Measurements from ENCODE around the gene TUG1. TPM values are rescaled to one million over a fixed set of nuclear protein-coding genes. Genes with fewer than 3 reads are reported as not detected.

TUG1 gene
- total RNA-seq, 1 donor from 2014 or later: 112 TPM

DNA sequence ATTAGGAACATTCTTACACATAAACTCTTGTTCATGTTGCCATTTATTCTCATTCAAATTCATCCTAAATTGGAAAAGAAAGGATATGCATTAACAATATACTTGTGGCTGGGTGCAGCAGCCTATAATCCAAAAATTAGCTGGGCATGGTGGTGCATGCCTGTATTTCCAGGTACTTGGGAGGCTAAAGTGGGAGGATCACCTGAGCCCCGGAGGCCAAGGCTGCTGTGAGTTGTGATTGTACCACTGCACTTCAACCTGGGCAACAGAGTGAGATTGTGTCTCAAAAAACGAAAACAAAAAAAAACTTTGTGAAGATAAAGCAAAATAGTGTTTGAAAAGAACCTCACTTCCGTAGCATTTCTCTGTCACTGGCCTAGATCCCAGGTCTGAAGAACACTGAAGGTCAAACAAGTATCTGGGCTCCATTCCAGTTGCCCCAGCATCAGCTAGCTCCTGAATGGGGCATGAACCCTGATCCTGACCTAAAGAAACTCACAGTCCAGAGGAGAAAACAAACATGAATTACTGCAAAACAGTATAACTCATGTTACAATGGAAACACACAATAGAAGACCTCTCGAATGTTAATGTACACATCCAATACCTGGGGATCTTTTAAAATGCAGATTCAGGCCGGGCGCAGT, 32.2 kb downstream of the TUG1 start:
- Mint-ChIP-seq H3K36me3 (ENCODE audit: unreplicated experiment) (no peaks in the 10 kb centered on the region), H3K4me3 (ENCODE audit: unreplicated experiment) (no peak overlapping the region), H3K27me3 (ENCODE audit: unreplicated experiment) (no peaks in the 10 kb centered on the region), H3K27ac (ENCODE audit: unreplicated experiment) (no peak overlapping the region), H3K4me1 (ENCODE audit: low read depth, unreplicated experiment) (no peaks in the 10 kb centered on the region), H3K9me3 (ENCODE audit: unreplicated experiment) (peaks cover 2% of the 10 kb centered on the region)
- TF ChIP-seq, protein P1, sequence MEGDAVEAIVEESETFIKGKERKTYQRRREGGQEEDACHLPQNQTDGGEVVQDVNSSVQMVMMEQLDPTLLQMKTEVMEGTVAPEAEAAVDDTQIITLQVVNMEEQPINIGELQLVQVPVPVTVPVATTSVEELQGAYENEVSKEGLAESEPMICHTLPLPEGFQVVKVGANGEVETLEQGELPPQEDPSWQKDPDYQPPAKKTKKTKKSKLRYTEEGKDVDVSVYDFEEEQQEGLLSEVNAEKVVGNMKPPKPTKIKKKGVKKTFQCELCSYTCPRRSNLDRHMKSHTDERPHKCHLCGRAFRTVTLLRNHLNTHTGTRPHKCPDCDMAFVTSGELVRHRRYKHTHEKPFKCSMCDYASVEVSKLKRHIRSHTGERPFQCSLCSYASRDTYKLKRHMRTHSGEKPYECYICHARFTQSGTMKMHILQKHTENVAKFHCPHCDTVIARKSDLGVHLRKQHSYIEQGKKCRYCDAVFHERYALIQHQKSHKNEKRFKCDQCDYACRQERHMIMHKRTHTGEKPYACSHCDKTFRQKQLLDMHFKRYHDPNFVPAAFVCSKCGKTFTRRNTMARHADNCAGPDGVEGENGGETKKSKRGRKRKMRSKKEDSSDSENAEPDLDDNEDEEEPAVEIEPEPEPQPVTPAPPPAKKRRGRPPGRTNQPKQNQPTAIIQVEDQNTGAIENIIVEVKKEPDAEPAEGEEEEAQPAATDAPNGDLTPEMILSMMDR (IDR thresholded peaks at IDR 0.05; ENCODE audit: partially characterized antibody, unreplicated experiment): no peak
- DNase-seq: no peak

DNA sequence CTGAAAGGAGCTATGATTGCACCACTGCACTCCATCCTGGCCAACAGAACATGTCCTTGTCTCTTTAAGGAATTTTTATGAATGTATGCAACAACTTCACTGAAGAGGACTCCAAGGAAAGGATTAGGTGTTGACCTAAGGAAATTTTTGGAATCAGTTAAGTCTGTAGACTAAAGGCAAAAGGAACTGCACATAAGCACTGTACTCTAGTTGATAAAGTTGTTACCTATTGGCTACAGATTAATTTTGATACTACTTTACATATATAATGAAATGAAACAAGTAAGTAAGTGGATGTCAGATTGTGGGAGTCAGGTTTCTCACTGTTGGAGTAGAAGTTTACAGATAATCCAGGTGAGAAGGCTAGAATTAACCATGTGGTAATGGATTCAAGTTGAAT, 36.5 kb downstream of the TUG1 start:
- Mint-ChIP-seq H3K4me3 (ENCODE audit: unreplicated experiment) (no peak overlapping the region), H3K36me3 (ENCODE audit: unreplicated experiment) (no peaks in the 10 kb centered on the region)
- TF ChIP-seq, protein P1 (IDR thresholded peaks at IDR 0.05; ENCODE audit: partially characterized antibody, unreplicated experiment): no peak

DNA sequence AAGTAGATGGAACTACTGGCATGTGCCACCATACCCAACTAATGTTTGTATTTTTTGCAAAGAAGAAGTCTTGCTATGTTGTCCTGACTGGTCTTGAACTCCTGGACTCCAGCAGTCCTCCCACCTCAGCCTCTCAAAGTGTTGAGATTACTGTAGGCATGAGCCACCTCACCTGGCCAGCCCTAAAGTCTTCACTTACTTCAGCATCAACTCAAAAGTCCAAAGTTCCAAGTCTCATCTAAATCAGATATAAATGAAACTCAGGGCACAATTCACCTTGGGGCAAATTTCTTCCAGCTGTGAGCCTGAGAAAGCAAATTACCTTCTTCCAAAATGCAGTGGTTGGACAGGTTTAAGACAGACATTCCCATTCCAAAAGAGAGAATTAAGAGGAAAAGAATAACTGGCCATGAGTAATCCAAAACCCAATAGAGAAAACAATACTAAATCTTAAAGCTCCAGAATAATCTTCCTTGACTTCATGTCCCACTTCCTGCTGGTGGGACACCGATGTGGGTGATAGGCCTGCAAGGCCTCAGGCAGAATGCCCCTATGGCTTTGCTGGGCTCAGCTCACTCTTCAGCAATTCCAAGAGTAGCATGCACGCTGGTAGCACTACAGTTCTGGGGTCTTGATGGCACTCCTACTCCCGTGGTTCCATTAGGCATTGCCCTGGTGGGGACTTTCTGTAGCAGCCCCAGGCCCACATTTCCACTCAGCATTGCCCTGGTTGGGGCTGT, 50.3 kb downstream of the TUG1 start:
- H3K4me3 Mint-ChIP-seq (ENCODE audit: unreplicated experiment): no peak overlapping the region
- no peak for DNase-seq
- H3K9me3 Mint-ChIP-seq (ENCODE audit: unreplicated experiment): no peaks in the 10 kb centered on the region
- peaks cover 2% of the 10 kb centered on the region for H3K27me3 Mint-ChIP-seq (ENCODE audit: unreplicated experiment)
- TF ChIP-seq, protein P1 (IDR thresholded peaks at IDR 0.05; ENCODE audit: partially characterized antibody, unreplicated experiment): no peak
- no peaks in the 10 kb centered on the region for H3K4me1 Mint-ChIP-seq (ENCODE audit: low read depth, unreplicated experiment)
- no peaks in the 10 kb centered on the region for H3K36me3 Mint-ChIP-seq (ENCODE audit: unreplicated experiment)
- H3K27ac Mint-ChIP-seq (ENCODE audit: unreplicated experiment): no peak overlapping the region

More for the DNA sequence above, 36.5 kb downstream of the TUG1 start:
- Mint-ChIP-seq H3K4me1 (ENCODE audit: low read depth, unreplicated experiment) (no peaks in the 10 kb centered on the region), H3K27ac (ENCODE audit: unreplicated experiment) (no peak overlapping the region), H3K9me3 (ENCODE audit: unreplicated experiment) (peaks cover 2% of the 10 kb centered on the region), H3K27me3 (ENCODE audit: unreplicated experiment) (peaks cover 4% of the 10 kb centered on the region)
- DNase-seq: no peak

DNA sequence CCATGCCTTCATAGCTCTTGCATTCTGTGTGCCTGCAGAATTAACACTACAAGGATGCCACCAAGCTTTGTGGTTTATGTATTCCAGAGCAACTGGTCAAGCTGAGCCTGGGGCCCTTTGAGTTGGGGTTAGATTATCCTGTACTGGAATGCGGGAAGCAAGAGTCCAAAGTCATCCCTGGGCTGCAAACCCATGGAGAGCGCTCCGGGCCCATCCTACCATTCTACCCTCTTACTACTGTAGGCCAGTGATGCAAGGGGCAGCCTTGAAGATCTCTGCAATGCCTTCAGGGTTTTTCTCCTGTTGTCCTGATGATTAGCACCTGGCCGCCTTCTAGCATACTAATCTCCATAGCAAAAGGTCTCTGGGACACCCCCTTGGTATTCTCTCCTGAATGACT, 51.3 kb downstream of the TUG1 start:
- H3K36me3 Mint-ChIP-seq (ENCODE audit: unreplicated experiment): no peaks in the 10 kb centered on the region
- TF ChIP-seq, protein P1 (IDR thresholded peaks at IDR 0.05; ENCODE audit: partially characterized antibody, unreplicated experiment): no peak
- no peaks in the 10 kb centered on the region for H3K4me1 Mint-ChIP-seq (ENCODE audit: low read depth, unreplicated experiment)
- no peaks in the 10 kb centered on the region for H3K9me3 Mint-ChIP-seq (ENCODE audit: unreplicated experiment)
- peaks cover 2% of the 10 kb centered on the region for H3K27me3 Mint-ChIP-seq (ENCODE audit: unreplicated experiment)
- DNase-seq: no peak
- H3K27ac Mint-ChIP-seq (ENCODE audit: unreplicated experiment): no peak overlapping the region
- H3K4me3 Mint-ChIP-seq (ENCODE audit: unreplicated experiment): no peak overlapping the region

DNA sequence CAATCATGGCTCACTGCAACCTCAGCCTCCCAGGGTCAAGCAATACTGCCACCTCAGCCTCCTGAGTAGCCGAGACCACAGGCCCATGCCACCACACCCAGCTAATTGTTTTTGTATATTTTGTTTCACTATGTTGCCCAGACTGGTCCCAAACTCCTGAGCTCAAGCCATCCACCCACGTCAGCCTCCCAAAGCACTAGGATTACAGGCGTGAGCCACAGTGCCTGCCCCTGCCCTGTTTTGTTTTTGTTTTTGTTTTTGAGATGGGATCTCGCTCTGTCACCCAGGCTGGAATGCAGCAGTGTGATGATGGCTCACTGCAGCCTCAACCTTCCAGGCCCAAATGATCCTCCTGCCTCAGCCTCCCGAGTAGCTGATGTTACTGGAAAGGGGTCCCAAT, 53.5 kb downstream of the TUG1 start:
- peaks cover 2% of the 10 kb centered on the region for H3K9me3 Mint-ChIP-seq (ENCODE audit: unreplicated experiment)
- TF ChIP-seq, protein P1 (IDR thresholded peaks at IDR 0.05; ENCODE audit: partially characterized antibody, unreplicated experiment): no peak
- H3K27me3 Mint-ChIP-seq (ENCODE audit: unreplicated experiment): peaks cover 2% of the 10 kb centered on the region
- H3K4me3 Mint-ChIP-seq (ENCODE audit: unreplicated experiment): no peak overlapping the region
- H3K36me3 Mint-ChIP-seq (ENCODE audit: unreplicated experiment): no peaks in the 10 kb centered on the region
- no peaks in the 10 kb centered on the region for H3K4me1 Mint-ChIP-seq (ENCODE audit: low read depth, unreplicated experiment)
- no peak overlapping the region for H3K27ac Mint-ChIP-seq (ENCODE audit: unreplicated experiment)
- DNase-seq: no peak
